OCI-LY3 (cell line): ENCODE measurements around the gene MAMLD1.

ENCODE experiments used
- EZH2phosphoT487 ChIP-seq: fragments of 200-600 bp; shearing (Covaris generic); IDR thresholded peaks from 2 replicates; pipeline ENCODE4 v1.6.1; 2018; ENCODE audit warnings: antibody characterized with exemption, mixed run types, low read depth
- TF ChIP-seq, protein P1 (sequence below): fragments of 200-600, 300-600 bp; sonication (generic); IDR thresholded peaks from 2 replicates; pipeline ENCODE4 v1.5.1; 2014; ENCODE audit warnings: antibody characterized with exemption, low read length, low read depth

DNA sequence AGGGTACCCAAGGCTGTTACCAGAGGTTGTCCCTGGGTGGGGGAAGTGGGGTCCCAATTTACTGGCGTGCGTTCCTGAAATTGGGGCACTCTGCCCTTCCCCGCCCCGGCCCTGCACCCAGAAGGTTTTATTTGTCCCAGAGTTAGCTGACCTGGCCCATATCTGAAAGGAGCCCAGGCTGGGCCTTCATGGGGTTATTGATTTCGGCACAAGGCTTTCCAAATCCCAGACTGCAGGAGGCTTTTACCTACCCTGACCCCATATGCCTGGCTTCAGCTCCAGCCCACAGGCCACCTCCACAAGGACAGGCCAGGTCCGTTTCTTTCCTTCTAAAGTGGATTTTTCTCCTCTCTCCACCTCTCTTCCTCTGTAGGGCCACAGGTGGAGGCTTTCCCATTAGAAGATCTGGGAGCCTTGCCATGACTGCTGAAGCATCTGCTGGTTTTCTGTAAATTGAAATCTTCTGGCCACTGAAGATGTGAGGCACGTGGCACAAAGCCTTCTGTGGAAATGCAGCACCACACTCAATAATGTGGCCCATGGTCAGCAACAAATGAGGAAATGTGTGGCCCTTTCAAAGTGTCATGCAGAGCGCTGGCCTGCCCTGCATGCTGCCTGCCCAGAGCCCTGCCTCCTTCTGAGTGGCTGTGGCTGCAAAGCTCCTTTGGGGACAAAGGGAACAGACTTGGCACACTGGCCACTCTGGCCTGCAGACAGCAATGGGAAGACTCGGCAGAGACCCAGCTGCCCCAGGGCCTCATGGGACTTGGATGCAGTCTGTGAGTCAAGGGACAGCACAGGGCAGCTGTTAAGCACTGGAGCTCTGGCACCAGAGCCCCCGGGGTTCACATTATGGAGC, 162.2 kb downstream of the MAMLD1 start:
- TF ChIP-seq, protein P1, sequence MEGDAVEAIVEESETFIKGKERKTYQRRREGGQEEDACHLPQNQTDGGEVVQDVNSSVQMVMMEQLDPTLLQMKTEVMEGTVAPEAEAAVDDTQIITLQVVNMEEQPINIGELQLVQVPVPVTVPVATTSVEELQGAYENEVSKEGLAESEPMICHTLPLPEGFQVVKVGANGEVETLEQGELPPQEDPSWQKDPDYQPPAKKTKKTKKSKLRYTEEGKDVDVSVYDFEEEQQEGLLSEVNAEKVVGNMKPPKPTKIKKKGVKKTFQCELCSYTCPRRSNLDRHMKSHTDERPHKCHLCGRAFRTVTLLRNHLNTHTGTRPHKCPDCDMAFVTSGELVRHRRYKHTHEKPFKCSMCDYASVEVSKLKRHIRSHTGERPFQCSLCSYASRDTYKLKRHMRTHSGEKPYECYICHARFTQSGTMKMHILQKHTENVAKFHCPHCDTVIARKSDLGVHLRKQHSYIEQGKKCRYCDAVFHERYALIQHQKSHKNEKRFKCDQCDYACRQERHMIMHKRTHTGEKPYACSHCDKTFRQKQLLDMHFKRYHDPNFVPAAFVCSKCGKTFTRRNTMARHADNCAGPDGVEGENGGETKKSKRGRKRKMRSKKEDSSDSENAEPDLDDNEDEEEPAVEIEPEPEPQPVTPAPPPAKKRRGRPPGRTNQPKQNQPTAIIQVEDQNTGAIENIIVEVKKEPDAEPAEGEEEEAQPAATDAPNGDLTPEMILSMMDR: no peak
- no peak for TF ChIP-seq EZH2phosphoT487
